PC-9 (cell line): Measurements from ENCODE around the gene QRFPR. TPM values are rescaled to one million over a fixed set of nuclear protein-coding genes. Genes with fewer than 3 reads are reported as not detected.
"Not testable (repeated sequence)": the region's sequence is repeated elsewhere in the genome, so short reads cannot be mapped to it uniquely, and the experiment has no call there.

ENCODE experiments used
- BruUV-seq: library from RNA; stranded (reverse); fragments of 400-500 nt; replicated peaks from 2 replicates; lab custom pipeline; 2021; lab: Mats Ljungman, UMichigan
- CTCF ChIA-PET: fragments of 300-600 bp; sonication (Branson Sonifier 250); formaldehyde crosslinking; loops from one replicate; lab custom pipeline; 2022; ENCODE audit warnings: antibody characterized with exemption; lab: Charles Lee
- POLR2A ChIA-PET: fragments of 300-600 bp; sonication (Branson Sonifier 250); formaldehyde crosslinking; loops from one replicate; lab custom pipeline; 2022; ENCODE audit warnings: antibody characterized with exemption; ENCODE audit not compliant: unreplicated experiment; lab: Charles Lee
- DNase-seq, 2 experiments: peaks; one replicate each; pipeline versions ENCODE4 v3.0.0 to v3.0.0-alpha.2; 2015 to 2022; ENCODE audit warnings: mixed read lengths in 1 of 2
- H2AFZ ChIP-seq: fragments of 200-600 bp; sonication (generic); 2 replicates; pipeline ENCODE4 v1.8.1; 2017; ENCODE audit warnings: antibody characterized with exemption
- H3F3A ChIP-seq: fragments of 200-600 bp; sonication (generic); 2 replicates; pipeline ENCODE4 v1.8.1; 2017; ENCODE audit warnings: antibody characterized with exemption, mild to moderate bottlenecking, low read depth; ENCODE audit not compliant: insufficient read depth
- H3K27ac ChIP-seq: fragments of 200-600 bp; sonication (generic); 2 replicates; pipeline ENCODE4 v1.6.1; 2016; ENCODE audit warnings: mixed run types
- H3K27me3 ChIP-seq: fragments of 200-600 bp; sonication (generic); 2 replicates; pipeline ENCODE4 v1.6.1; 2016; ENCODE audit warnings: low read depth, mixed run types; ENCODE audit not compliant: insufficient read depth
- H3K36me3 ChIP-seq: fragments of 200-600 bp; sonication (generic); 2 replicates; pipeline ENCODE4 v1.6.1; 2016; ENCODE audit warnings: low read depth, mixed run types
- H3K4me1 ChIP-seq: fragments of 200-600 bp; sonication (generic); replicated peaks from 2 replicates; pipeline ENCODE4 v1.6.1; 2016; ENCODE audit warnings: mixed run types; ENCODE audit not compliant: insufficient read depth
- H3K4me2 ChIP-seq: fragments of 200-600 bp; sonication (generic); 2 replicates; pipeline ENCODE4 v1.6.1; 2017; ENCODE audit warnings: mixed run types
- H3K4me3 ChIP-seq: fragments of 200-600 bp; sonication (generic); 2 replicates; pipeline ENCODE4 v1.6.1; 2016; ENCODE audit warnings: mixed run types
- H3K79me2 ChIP-seq: fragments of 200-600 bp; sonication (generic); 2 replicates; pipeline ENCODE4 v1.6.1; 2017; ENCODE audit warnings: low read depth, mixed run types
- H3K9me2 ChIP-seq: fragments of 200-600 bp; sonication (generic); 2 replicates; pipeline ENCODE4 v1.8.1; 2017; ENCODE audit warnings: mild to moderate bottlenecking; ENCODE audit not compliant: insufficient read depth
- H3K9me3 ChIP-seq: fragments of 200-600 bp; sonication (generic); 2 replicates; pipeline ENCODE4 v1.8.1; 2016; ENCODE audit warnings: low read depth; ENCODE audit not compliant: insufficient read depth
- H4K20me1 ChIP-seq: fragments of 200-600 bp; sonication (generic); 2 replicates; pipeline ENCODE4 v1.8.1; 2017; ENCODE audit not compliant: insufficient read depth
- CTCF ChIP-seq: fragments of 200-600 bp; sonication (generic); conservative IDR thresholded peaks from 2 replicates; pipeline ENCODE4 v1.6.1; 2017; ENCODE audit warnings: mixed run types, antibody characterized with exemption, mild to moderate bottlenecking, moderate library complexity
- EZH2 ChIP-seq: fragments of 200-600 bp; sonication (generic); IDR thresholded peaks from 2 replicates; pipeline ENCODE4 v1.8.0; 2017; ENCODE audit warnings: antibody characterized with exemption, low read depth
- intact Hi-C: fragments of 100-400 bp; cut with micrococcal nuclease; formaldehyde crosslinking; loops from one replicate; pipeline ENCODE4 v1.10.0; 2022; ENCODE audit not compliant: unreplicated experiment
- total RNA-seq: library from RNA; stranded (reverse); gene quantifications from 2 replicates; pipeline ENCODE4 v1.2.3, GENCODE V29; 2021

QRFPR gene
- total RNA-seq, 1 experiment from 2014 or later = 0.28 TPM

GRCh38 chr4:121316091-121316490, 64.7 kb downstream of the QRFPR start:
- H3K9me2 ChIP-seq = no peaks in the 10 kb centered on the region
- no peak overlapping the region for H2AFZ ChIP-seq
- ChIA-PET POLR2A (no interaction called here), CTCF (no interaction called here)
- TF ChIP-seq CTCF (no peak), EZH2 (no peak)
- no peaks in the 10 kb centered on the region for H3K27me3 ChIP-seq
- no peaks in the 10 kb centered on the region for H3K4me1 ChIP-seq
- no peak overlapping the region for H3K4me3 ChIP-seq
- H4K20me1 ChIP-seq = no peaks in the 10 kb centered on the region
- no peaks in the 10 kb centered on the region for H3F3A ChIP-seq
- H3K27ac ChIP-seq = no peak overlapping the region
- no TSS peak for BruUV-seq
- H3K79me2 ChIP-seq = no peaks in the 10 kb centered on the region
- H3K36me3 ChIP-seq = no peaks in the 10 kb centered on the region
- H3K4me2 ChIP-seq = no peak overlapping the region
- no peaks in the 10 kb centered on the region for H3K9me3 ChIP-seq
- no peak for DNase-seq
- intact Hi-C loops = no loop called here

DNA sequence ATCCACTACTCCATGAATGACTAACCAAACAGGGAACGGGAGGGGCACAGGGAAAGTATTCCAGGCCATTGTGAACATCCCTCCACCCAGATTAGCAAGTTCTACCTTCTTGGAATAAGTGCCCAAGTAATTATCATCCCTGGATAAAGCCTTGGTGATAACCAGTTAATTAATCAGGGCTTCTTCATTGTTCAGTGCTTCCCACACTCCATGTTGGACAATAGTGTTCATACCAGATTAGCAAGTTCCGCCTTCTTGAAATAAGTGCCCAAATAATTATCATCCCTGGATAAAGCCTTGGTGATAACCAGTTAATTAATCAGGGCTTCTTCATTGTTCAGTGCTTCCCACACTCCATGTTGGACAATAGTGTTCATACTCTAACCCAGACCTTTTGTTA, 67.4 kb downstream of the QRFPR start:
- H3K27me3 ChIP-seq, BruUV-seq, H3K4me1 ChIP-seq, H3K36me3 ChIP-seq, DNase-seq, CTCF ChIA-PET, H2AFZ ChIP-seq, H3K9me3 ChIP-seq, intact Hi-C loops, H3K4me3 ChIP-seq, H4K20me1 ChIP-seq, H3K27ac ChIP-seq, H3K4me2 ChIP-seq, H3K9me2 ChIP-seq, POLR2A ChIA-PET, H3K79me2 ChIP-seq, H3F3A ChIP-seq: not testable (repeated sequence)

DNA sequence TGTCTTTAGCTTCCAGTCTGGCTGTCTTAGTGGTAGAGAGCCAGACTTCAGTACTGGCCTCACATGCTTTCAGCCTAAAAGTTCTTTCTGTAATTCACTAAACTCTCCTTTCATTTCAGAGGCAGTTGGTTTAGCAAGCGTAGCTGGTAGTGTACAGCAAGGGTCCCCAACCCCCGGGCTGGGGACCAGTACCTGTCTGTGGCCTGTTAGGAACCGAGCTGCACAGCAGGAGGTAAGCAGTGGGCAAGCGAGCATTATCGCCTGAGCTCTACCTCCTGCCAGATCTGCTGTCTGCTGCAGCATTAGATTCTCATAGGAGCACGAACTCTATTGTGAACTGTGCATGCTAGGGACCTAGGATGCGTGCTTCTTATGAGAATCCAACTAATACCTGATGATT, 72.0 kb downstream of the QRFPR start:
- DNase-seq = no peak
- CTCF ChIA-PET = interaction anchor here (2.1 kb wide), 1 partner anchor 116 kb away, joined by 8 read pairs; no protein-coding TSS in a partner anchor
- POLR2A ChIA-PET = no interaction called here
- H3K9me2 ChIP-seq = no peaks in the 10 kb centered on the region
- no peaks in the 10 kb centered on the region for H3K27me3 ChIP-seq
- H3K4me1 ChIP-seq = peaks cover 14% of the 10 kb centered on the region; the same call in 1 of the 2 replicates
- H2AFZ ChIP-seq = 0 out of 2 replicates have a peak overlapping the region, but pooled peaks have one; percentile 28
- no peak for TF ChIP-seq EZH2
- TF ChIP-seq CTCF = no peak
- no peaks in the 10 kb centered on the region for H4K20me1 ChIP-seq
- no peaks in the 10 kb centered on the region for H3K36me3 ChIP-seq
- BruUV-seq = no TSS peak
- H3K27ac ChIP-seq = no peak overlapping the region; the same call in 1 of the 2 replicates
- H3F3A ChIP-seq = no peaks in the 10 kb centered on the region; the same call in 1 of the 2 replicates
- intact Hi-C loops = loop anchor here (5.0 kb wide), 1 partner anchor 1152 kb away; no protein-coding TSS in a partner anchor
- no peaks in the 10 kb centered on the region for H3K9me3 ChIP-seq
- H3K4me2 ChIP-seq = no peak overlapping the region
- H3K4me3 ChIP-seq = no peak overlapping the region
- H3K79me2 ChIP-seq = no peaks in the 10 kb centered on the region

DNA sequence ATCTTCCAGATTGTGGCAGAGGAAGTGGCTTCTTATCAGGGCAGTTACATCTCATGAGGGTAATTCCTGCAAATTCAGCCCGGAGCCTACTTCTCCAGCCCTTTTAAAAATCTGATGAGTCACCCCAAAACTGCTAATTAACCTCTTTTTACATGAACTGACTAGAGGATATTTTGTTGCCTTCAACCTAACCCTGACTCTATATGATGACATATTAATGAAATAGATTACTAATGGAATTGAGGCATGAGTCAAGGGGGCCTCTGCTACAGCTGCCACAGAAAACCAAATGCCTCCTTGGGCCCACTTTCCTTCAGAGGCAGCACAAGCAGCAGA, 72.5 kb downstream of the QRFPR start:
- Histone ChIP-seq H4K20me1 (no peaks in the 10 kb centered on the region), H3K36me3 (no peaks in the 10 kb centered on the region), H3K4me1 (peaks cover 14% of the 10 kb centered on the region; the same call in 1 of the 2 replicates), H3K27me3 (no peaks in the 10 kb centered on the region), H3K79me2 (no peaks in the 10 kb centered on the region), H3F3A (no peaks in the 10 kb centered on the region; the same call in 1 of the 2 replicates), H3K27ac (peak overlapping the region; percentile 15; the same call in 1 of the 2 replicates), H3K4me2 (no peak overlapping the region), H3K4me3 (no peak overlapping the region), H2AFZ (0 out of 2 replicates have a peak overlapping the region, but pooled peaks have one; percentile 28), H3K9me2 (no peaks in the 10 kb centered on the region), H3K9me3 (no peaks in the 10 kb centered on the region)
- ChIA-PET POLR2A (no interaction called here), CTCF (interaction anchor here (2.1 kb wide), 1 partner anchor 116 kb away, joined by 8 read pairs; no protein-coding TSS in a partner anchor)
- intact Hi-C loops = loop anchor here (5.0 kb wide), 1 partner anchor 1151 kb away; no protein-coding TSS in a partner anchor
- TF ChIP-seq EZH2 (no peak), CTCF (no peak)
- no peak for DNase-seq
- no TSS peak for BruUV-seq
